ENCODE results near the gene APOL1. TPM values are rescaled to one million over a fixed set of nuclear protein-coding genes. Genes with fewer than 3 reads are reported as not detected.

Gene APOL1
- total and polyA plus RNA-seq, 9 of the 15 experiments (the other 6 are each of a cell fraction or from before 2014, with no cell fraction given) = 2.5 to 9.7 (median 5.6) TPM

DNA sequence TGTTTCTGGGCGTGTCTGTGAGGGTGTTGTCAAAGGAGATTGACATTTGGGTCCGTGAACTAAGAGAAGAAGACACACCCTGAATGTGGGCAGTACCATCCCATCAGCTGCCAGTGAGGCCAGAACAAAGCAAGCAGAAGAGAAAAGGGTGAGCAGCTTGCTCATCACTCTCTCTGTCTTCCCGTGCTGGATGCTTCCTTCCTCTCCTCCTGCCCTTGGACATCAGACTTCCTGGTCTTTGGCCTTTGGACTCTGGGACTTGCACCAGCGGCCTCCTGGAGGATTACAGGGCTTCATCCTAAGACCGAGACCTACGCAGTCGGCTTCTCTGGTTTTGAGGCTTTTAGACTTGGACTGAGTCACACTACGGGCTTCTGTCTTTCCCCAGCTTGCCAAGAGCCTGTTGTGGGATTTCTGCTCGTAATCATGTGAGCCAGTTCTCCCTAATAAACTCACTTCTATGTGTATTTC lies 32.4 kb upstream of the APOL1 start:
- H3K4me2 ChIP-seq (ENCODE audit: insufficient read depth, low read length) = no peak overlapping the region
- TF ChIP-seq DMBX1 (CRISPR knock-in tag; IDR thresholded peaks at IDR 0.05; ENCODE audit: borderline replicate concordance) (no peak), PKNOX1 (IDR thresholded peaks at IDR 0.05) (peak; percentile 22; the same call in 1 of the 2 replicates)

More for the DNA sequence above, 32.4 kb upstream of the APOL1 start:
- no peaks in the 10 kb centered on the region for H3K9me1 ChIP-seq (ENCODE audit: control insufficient read depth, insufficient read depth, low read length)
- no peak overlapping the region for H3K9ac ChIP-seq (ENCODE audit: insufficient read depth in 1 of 2, low read depth in 2 of 2, low read length in 2 of 2)
- intact Hi-C loops (cut with micrococcal nuclease) (loop anchor here (5.0 kb wide), 2 partner anchors 38 to 73 kb away; no protein-coding TSS in a partner anchor), in situ Hi-C loops (cut with MboI) (no loop called here)
- no peak overlapping the region for H3K4me3 ChIP-seq
- DNase-seq (ENCODE audit: extremely low read depth in 1 of 4, low spot score in 3 of 4) = no peak
- H4K20me1 ChIP-seq (replicated peaks; ENCODE audit: control insufficient read depth, insufficient read depth, low read length) = no peaks in the 10 kb centered on the region
- BruUV-seq (replicated peaks) = no TSS peak
- peaks cover 0 to 8% of the 10 kb centered on the region in 2 experiments; a peak in 2 of 5 replicates for H3K4me1 ChIP-seq (replicated peaks in 1 of 2; ENCODE audit: control insufficient read depth in 2 of 2, insufficient read depth in 2 of 2, low read length in 2 of 2)
- WGBS (ENCODE audit: insufficient coverage, low coverage, missing lambda C conversion rate) = 59% methylated on average over 6 of the region's 9 CpGs
- no peak overlapping the region for H3K27ac ChIP-seq (ENCODE audit: extremely low read depth, low read depth, low read length)
- ChIA-PET POLR2A (no interaction called here), CTCF (ENCODE audit: low intra/inter-chr PET ratio) (interaction anchor here (1.8 kb wide), 1 partner anchor 25 kb away, joined by 6 read pairs; no protein-coding TSS in a partner anchor)
- no peak for FAIRE-seq
- H3K27me3 ChIP-seq (ENCODE audit: control insufficient read depth in 2 of 2, insufficient read depth in 2 of 2, low read length in 2 of 2) = no peaks in the 10 kb centered on the region
- H2AFZ ChIP-seq (ENCODE audit: low read depth, low read length) = peak overlapping the region; percentile 65
- H3K79me2 ChIP-seq (ENCODE audit: control insufficient read depth, insufficient read depth, low read length) = no peaks in the 10 kb centered on the region
- H3K9me3 ChIP-seq (replicated peaks; ENCODE audit: control insufficient read depth, insufficient read depth, low read depth, low read length) = no peaks in the 10 kb centered on the region
- ATAC-seq = no peak
- H3K36me3 ChIP-seq (ENCODE audit: control insufficient read depth, insufficient read depth, low read length) = no peaks in the 10 kb centered on the region

Measured in K562 (cell line).